Left ventricle myocardium inferior (tissue), 1 donor: ENCODE data around the gene PKD2L1. TPM values are rescaled to one million over a fixed set of nuclear protein-coding genes. Genes with fewer than 3 reads are reported as not detected.

ENCODE experiments used
- DNase-seq: peaks from one replicate; pipeline ENCODE4 v3.0.0-alpha.2; 2020
- H3K27ac ChIP-seq: fragments of 200-600 bp; replicated peaks from 2 replicates; pipeline ENCODE4 v1.8.0; 2021
- H3K27me3 ChIP-seq: fragments of 200-600 bp; 2 replicates; pipeline ENCODE4 v1.8.0; 2021; ENCODE audit warnings: low read depth
- H3K36me3 ChIP-seq: fragments of 200-600 bp; 2 replicates; pipeline ENCODE4 v1.8.0; 2021
- H3K4me1 ChIP-seq: fragments of 200-600 bp; 2 replicates; pipeline ENCODE4 v1.8.0; 2021
- H3K4me3 ChIP-seq: fragments of 200-600 bp; 2 replicates; pipeline ENCODE4 v1.8.0; 2021; ENCODE audit warnings: mild to moderate bottlenecking, moderate library complexity
- H3K9me3 ChIP-seq: fragments of 200-600 bp; replicated peaks from 2 replicates; pipeline ENCODE4 v1.8.0; 2021
- CTCF ChIP-seq: fragments of 200-600 bp; IDR thresholded peaks from 2 replicates; pipeline ENCODE4 v1.8.0; 2021; ENCODE audit warnings: antibody characterized with exemption, mild to moderate bottlenecking, borderline replicate concordance
- intact Hi-C: fragments of 100-400 bp; cut with micrococcal nuclease; formaldehyde crosslinking; loops from one replicate; pipeline ENCODE4 v1.11.0; 2022
- total RNA-seq: library from RNA; stranded (reverse); fragmentation: NEBNext Ultra II Directional; extraction: Animal tissue kit (Norgen Biotek cat#: 25700); gene quantifications from one replicate; pipeline ENCODE4 v1.2.1, GENCODE V29; 2021
- donor health status: DM: no; HTN: yes; CAD: no; lungs with severe emphysema.

PKD2L1 gene
- total RNA-seq, 1 donor from 2014 or later, result not detected

DNA sequence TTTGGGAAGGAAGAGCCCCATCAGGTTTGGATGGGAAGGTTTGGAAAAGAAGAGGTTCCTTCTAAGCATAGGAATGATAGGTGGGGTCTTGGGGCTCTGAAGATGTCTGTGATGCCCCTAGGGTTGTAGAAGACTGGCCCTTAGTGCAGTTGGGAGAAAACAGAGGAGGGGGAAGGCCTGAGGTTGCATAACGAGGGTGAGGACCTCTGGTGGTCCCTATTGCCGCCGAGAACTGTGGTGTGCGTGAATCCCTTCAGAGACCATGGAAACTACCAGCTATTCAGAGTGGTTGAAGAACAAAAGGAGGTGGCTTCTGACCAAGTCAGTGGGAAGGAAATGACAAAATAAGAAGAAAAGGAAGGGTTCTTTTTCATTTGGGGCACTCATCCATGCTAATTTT, 3.1 kb upstream of the PKD2L1 start:
- intact Hi-C loops, result no loop called here
- Histone ChIP-seq H3K36me3 (no peaks in the 10 kb centered on the region), H3K9me3 (no peaks in the 10 kb centered on the region), H3K4me3 (no peak overlapping the region), H3K27me3 (peaks cover 98% of the 10 kb centered on the region), H3K4me1 (no peaks in the 10 kb centered on the region), H3K27ac (no peak overlapping the region)
- TF ChIP-seq CTCF, result no peak
- no peak for DNase-seq

- TF ChIP-seq CTCF, result no peak
- intact Hi-C loops, result no loop called here
Observed at GRCh38 chr10:100328198-100328597, 1.8 kb downstream of the PKD2L1 start.

GRCh38 chr10:100327718-100328009, 2.4 kb downstream of the PKD2L1 start:
- H3K27me3 ChIP-seq, result peaks cover 83% of the 10 kb centered on the region

More at GRCh38 chr10:100328198-100328597, 1.8 kb downstream of the PKD2L1 start:
- Histone ChIP-seq H3K4me1 (peaks cover 5% of the 10 kb centered on the region), H3K27me3 (peaks cover 83% of the 10 kb centered on the region), H3K36me3 (no peaks in the 10 kb centered on the region), H3K9me3 (no peaks in the 10 kb centered on the region), H3K27ac (no peak overlapping the region), H3K4me3 (no peak overlapping the region)
- DNase-seq, result no peak

GRCh38 chr10:100327007-100327717, 2.9 kb downstream of the PKD2L1 start:
- Histone ChIP-seq H3K9me3 (no peaks in the 10 kb centered on the region), H3K27me3 (peaks cover 81% of the 10 kb centered on the region), H3K4me1 (peaks cover 5% of the 10 kb centered on the region), H3K4me3 (no peak overlapping the region), H3K27ac (no peak overlapping the region), H3K36me3 (no peaks in the 10 kb centered on the region)
- no peak for DNase-seq
- intact Hi-C loops, result no loop called here
- no peak for TF ChIP-seq CTCF

More at GRCh38 chr10:100327718-100328009, 2.4 kb downstream of the PKD2L1 start:
- Histone ChIP-seq H3K36me3 (no peaks in the 10 kb centered on the region), H3K9me3 (no peaks in the 10 kb centered on the region), H3K4me1 (peaks cover 5% of the 10 kb centered on the region), H3K27ac (no peak overlapping the region), H3K4me3 (no peak overlapping the region)
- intact Hi-C loops, result no loop called here
- no peak for DNase-seq
- no peak for TF ChIP-seq CTCF

- H3K27me3 ChIP-seq, result peaks cover 74% of the 10 kb centered on the region
Observed at GRCh38 chr10:100325158-100325557, 4.9 kb downstream of the PKD2L1 start.

More at GRCh38 chr10:100325158-100325557, 4.9 kb downstream of the PKD2L1 start:
- intact Hi-C loops, result no loop called here
- Histone ChIP-seq H3K4me3 (no peak overlapping the region), H3K4me1 (peaks cover 5% of the 10 kb centered on the region), H3K36me3 (no peaks in the 10 kb centered on the region), H3K9me3 (no peaks in the 10 kb centered on the region), H3K27ac (no peak overlapping the region)
- TF ChIP-seq CTCF, result no peak
- no peak for DNase-seq
